Naive thymus-derived CD4-positive, alpha-beta T cell (primary cell): ENCODE data around the gene YES1. TPM values are rescaled to one million over a fixed set of nuclear protein-coding genes. Genes with fewer than 3 reads are reported as not detected.

ENCODE experiments used
- ATAC-seq: fragments of 150-1000 bp; cut with Tn5 transposase; 2 replicates; pipeline ENCODE4 v1.10.0; 2021; ENCODE audit warnings: mild to moderate bottlenecking, moderate library complexity
- CTCF ChIA-PET: fragments of 350-600 bp; sonication (Branson Sonifier 250); formaldehyde crosslinking; loops from one replicate; lab custom pipeline; 2021; ENCODE audit warnings: antibody characterized with exemption; lab: Charles Lee
- POLR2A ChIA-PET: fragments of 350-600 bp; sonication (Branson Sonifier 250); formaldehyde crosslinking; loops from one replicate; lab custom pipeline; 2021; ENCODE audit warnings: antibody characterized with exemption, inconsistent platforms; lab: Charles Lee
- DNase-seq, 9 donors: peaks; one replicate each; pipeline versions ENCODE4 v3.0.0 to v3.0.0-alpha.2; 2020 to 2022; ENCODE audit warnings: mixed read lengths in 1 of 9
- H3K27ac ChIP-seq: one replicate; pipeline ENCODE4 v1.7.0; 2013; ENCODE audit warnings: mild to moderate bottlenecking, low read depth, low read length, moderate library complexity
- H3K27me3 ChIP-seq, 2 donors: one replicate each; pipeline ENCODE4 v1.7.0; 2013; ENCODE audit warnings: low read length in 2 of 2, mild to moderate bottlenecking in 2 of 2, moderate library complexity in 2 of 2; ENCODE audit not compliant: control insufficient read depth in 2 of 2, insufficient read depth in 2 of 2
- H3K36me3 ChIP-seq, 3 experiments: 1 replicate in 2 of 3; 2 replicates in 1 of 3; pipeline ENCODE4 v1.7.0; 2013; ENCODE audit warnings: low read length in 3 of 3, mild to moderate bottlenecking in 3 of 3, moderate library complexity in 1 of 3; ENCODE audit not compliant: insufficient read depth in 3 of 3, control insufficient read depth in 2 of 3
- H3K4me1 ChIP-seq, 2 donors: one replicate each; pipeline ENCODE4 v1.7.0; 2013; ENCODE audit warnings: low read length in 2 of 2, mild to moderate bottlenecking in 2 of 2, moderate library complexity in 1 of 2; ENCODE audit not compliant: control insufficient read depth in 2 of 2, insufficient read depth in 2 of 2
- H3K4me3 ChIP-seq: 2 replicates; pipeline ENCODE4 v1.7.0; 2013; ENCODE audit warnings: mild to moderate bottlenecking, low read length
- H3K9me3 ChIP-seq, 3 experiments: 1 replicate in 2 of 3; 2 replicates in 1 of 3; pipeline ENCODE4 v1.7.0; 2013; ENCODE audit warnings: low read length in 3 of 3; ENCODE audit not compliant: control insufficient read depth in 2 of 3
- H3K27ac Mint-ChIP-seq, 9 donors: one replicate each; pipeline ENCODE4 v1.8.0; 2020 to 2022; ENCODE audit warnings: mixed read lengths in 9 of 9, mild to moderate bottlenecking in 8 of 9, moderate library complexity in 5 of 9, inconsistent platforms in 2 of 9
- H3K27me3 Mint-ChIP-seq, 5 donors: one replicate each; pipeline ENCODE4 v1.8.0; 2021 to 2022; ENCODE audit warnings: mixed read lengths in 5 of 5, mild to moderate bottlenecking in 1 of 5
- H3K36me3 Mint-ChIP-seq, 5 donors: one replicate each; pipeline ENCODE4 v1.8.0; 2020 to 2022; ENCODE audit warnings: mixed read lengths in 5 of 5, mild to moderate bottlenecking in 3 of 5, inconsistent platforms in 1 of 5
- H3K4me1 Mint-ChIP-seq, 7 donors: one replicate each; pipeline ENCODE4 v1.8.0; 2020 to 2022; ENCODE audit warnings: mixed read lengths in 7 of 7, mild to moderate bottlenecking in 3 of 7, inconsistent platforms in 1 of 7
- H3K4me3 Mint-ChIP-seq, 10 donors: one replicate each; pipeline ENCODE4 v1.8.0; 2020 to 2022; ENCODE audit warnings: mild to moderate bottlenecking in 10 of 10, mixed read lengths in 10 of 10, moderate library complexity in 6 of 10, inconsistent platforms in 2 of 10
- H3K9me3 Mint-ChIP-seq, 11 donors: one replicate each; pipeline ENCODE4 v1.8.0; 2020 to 2022; ENCODE audit warnings: mixed read lengths in 11 of 11, mild to moderate bottlenecking in 4 of 11, inconsistent platforms in 1 of 11, moderate library complexity in 1 of 11
- intact Hi-C, 2 donors: fragments of 100-400 bp; cut with micrococcal nuclease; formaldehyde crosslinking; loops; one replicate each; pipeline ENCODE4 v1.15.1; 2023
- polyA plus RNA-seq, 2 donors: library from polyadenylated mRNA; unstranded; fragments of 300-500 nt; fragmentation: Illumina TruSeq; gene quantifications; one replicate each; pipeline ENCODE4 v1.2.3, GENCODE V29; 2021
- total RNA-seq, 6 experiments: library from RNA in 5 of 6; stranded (reverse) in 5 of 6; gene quantifications; 1 replicate in 5 of 6; 2 replicates in 1 of 6; pipeline ENCODE4 v1.2.3 and lab custom pipeline; 2021 to 2026

YES1 gene
- total and polyA plus RNA-seq, 7 experiments from 2014 or later: 0.66 to 15.8 (median 14.7) TPM

DNA sequence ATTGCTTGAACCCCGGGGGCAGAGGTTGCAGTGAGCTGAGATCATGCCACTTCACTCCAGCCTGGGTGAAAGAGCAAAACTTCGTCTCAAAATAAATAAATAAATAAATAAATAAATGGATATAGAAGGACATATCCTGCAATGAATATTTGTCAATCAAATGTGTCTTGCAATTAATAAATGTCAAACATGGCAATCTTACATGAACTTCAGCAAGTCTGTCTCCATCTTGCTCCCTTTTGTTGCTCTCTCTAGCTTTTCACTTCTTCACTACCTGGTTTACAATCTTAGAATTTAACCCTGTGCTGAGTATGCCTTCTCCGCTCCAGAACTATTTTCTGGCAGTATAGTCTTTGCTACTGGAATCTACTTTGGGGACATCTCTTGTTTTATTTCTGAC is 3.3 kb upstream of the YES1 start:
- no peak overlapping the region for H3K27ac ChIP-seq
- H3K36me3 Mint-ChIP-seq: no peaks in the 10 kb centered on the region
- H3K27ac Mint-ChIP-seq: peak overlapping the region in 2 of 9 donors; percentile 25 to 66
- H3K9me3 Mint-ChIP-seq: peaks cover 0 to 2% (median 0%) of the 10 kb centered on the region in 11 donors
- H3K4me3 ChIP-seq: no peak overlapping the region
- DNase-seq: no peak
- no peak for ATAC-seq
- peaks cover 15 to 21% of the 10 kb centered on the region in 2 donors for H3K4me1 ChIP-seq
- ChIA-PET CTCF (interaction anchor here (3.7 kb wide), 1 partner anchor 15 kb away, joined by 25 read pairs; no protein-coding TSS in a partner anchor), POLR2A (interaction anchor here (1.1 to 1.2 kb wide), 2 partner anchors 10 to 16 kb away, joined by 3 to 7 read pairs; no protein-coding TSS in a partner anchor)
- H3K36me3 ChIP-seq: peaks cover 0 to 9% (median 0%) of the 10 kb centered on the region in 3 experiments
- no peaks in the 10 kb centered on the region for H3K27me3 ChIP-seq
- H3K27me3 Mint-ChIP-seq: peaks cover 0 to 11% (median 0%) of the 10 kb centered on the region in 5 donors
- intact Hi-C loops: loop anchor here in 1 of 2 donors (10.0 kb wide), 1 partner anchor 1829 kb away; no protein-coding TSS in a partner anchor
- peak overlapping the region in 1 of 10 donors; percentile 9 for H3K4me3 Mint-ChIP-seq
- H3K4me1 Mint-ChIP-seq: peaks cover 20 to 52% (median 46%) of the 10 kb centered on the region in 7 donors
- H3K9me3 ChIP-seq: no peaks in the 10 kb centered on the region

DNA sequence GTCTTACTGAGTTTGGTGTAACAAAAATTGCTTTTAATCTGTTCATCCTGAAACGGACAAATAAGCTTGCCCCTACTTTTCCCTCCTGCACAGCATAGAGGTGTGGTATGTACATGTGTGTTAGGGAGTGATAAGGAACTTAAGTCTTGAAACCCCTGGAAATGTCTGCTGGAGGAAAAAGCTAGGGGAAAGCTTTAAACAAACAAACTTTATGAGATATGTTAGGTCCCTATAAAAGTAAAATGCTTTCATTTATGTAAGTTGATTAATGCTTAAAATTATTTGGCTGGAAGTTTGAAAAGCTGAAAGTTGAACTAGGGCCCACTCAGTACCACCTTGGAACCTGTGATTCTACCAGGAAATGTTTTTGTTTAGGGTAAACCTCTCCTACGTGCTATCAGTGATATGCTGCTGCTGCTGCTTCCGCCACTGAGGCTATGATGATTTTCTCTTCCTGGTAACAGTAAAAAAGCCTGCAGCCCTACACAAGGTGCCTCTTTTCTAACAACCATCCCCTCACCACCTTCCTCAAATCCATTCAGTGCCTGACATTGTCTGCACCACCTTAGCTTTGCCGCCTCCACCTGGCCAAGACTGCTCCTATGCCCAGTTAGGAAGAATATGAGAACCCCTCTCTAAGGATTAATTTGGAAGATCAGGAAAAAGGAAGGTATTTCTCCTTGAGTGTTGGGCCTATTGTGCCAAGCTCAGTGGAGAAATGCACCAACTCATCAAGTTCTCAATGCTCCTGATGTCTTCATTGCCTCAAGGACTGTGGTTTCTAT is 2.5 kb upstream of the YES1 start:
- Mint-ChIP-seq H3K4me1 (peaks cover 27 to 59% (median 54%) of the 10 kb centered on the region in 7 donors), H3K4me3 (peak overlapping the region in 8 of 10 donors; percentile 10 to 64 (median 50)), H3K27ac (peak overlapping the region in 7 of 9 donors; percentile 3 to 63 (median 48)), H3K9me3 (peaks cover 0 to 2% (median 0%) of the 10 kb centered on the region in 11 donors), H3K27me3 (peaks cover 0 to 11% (median 0%) of the 10 kb centered on the region in 5 donors), H3K36me3 (no peaks in the 10 kb centered on the region)
- intact Hi-C loops: loop anchor here (5.0 to 10.0 kb wide), 3 partner anchors 547 to 1843 kb away; partner anchors contain the start of genes SMCHD1 (in 1 of the 2) and THOC1 (in 1 of the 2)
- POLR2A ChIA-PET: interaction anchor here (1.1 to 2.5 kb wide), 5 partner anchors 10 to 16 kb away, joined by 3 to 11 read pairs (median 7); no protein-coding TSS in a partner anchor
- CTCF ChIA-PET: interaction anchor here (1.5 to 3.7 kb wide), 4 partner anchors 16 to 75 kb away, joined by 4 to 25 read pairs (median 7); no protein-coding TSS in a partner anchor
- Histone ChIP-seq H3K36me3 (peaks cover 0 to 9% (median 0%) of the 10 kb centered on the region in 3 experiments), H3K4me3 (no peak overlapping the region), H3K27ac (no peak overlapping the region), H3K9me3 (no peaks in the 10 kb centered on the region), H3K4me1 (peaks cover 22 to 27% of the 10 kb centered on the region in 2 donors), H3K27me3 (no peaks in the 10 kb centered on the region)
- ATAC-seq (no peak), DNase-seq (peak in 1 of 9 donors; percentile 14)

GRCh38 chr18:813172-814071 is 1.4 kb upstream of the YES1 start:
- ATAC-seq: peak; percentile 39
- H3K4me1 Mint-ChIP-seq: peaks cover 35 to 69% (median 63%) of the 10 kb centered on the region in 7 donors
- peak overlapping the region; percentile 94 to 100 (median 98) for H3K27ac Mint-ChIP-seq
- H3K9me3 Mint-ChIP-seq: peaks cover 0 to 2% (median 0%) of the 10 kb centered on the region in 11 donors
- CTCF ChIA-PET: interaction anchor here (1.5 to 3.7 kb wide), 4 partner anchors 17 to 74 kb away, joined by 4 to 25 read pairs (median 7); no protein-coding TSS in a partner anchor
- no peaks in the 10 kb centered on the region for H3K27me3 ChIP-seq
- peaks cover 26 to 30% of the 10 kb centered on the region in 2 donors for H3K4me1 ChIP-seq
- peak overlapping the region; percentile 90 to 98 (median 95) for H3K4me3 Mint-ChIP-seq
- H3K9me3 ChIP-seq: no peaks in the 10 kb centered on the region
- DNase-seq: peak in 6 of 9 donors; percentile 61 to 73 (median 70)
- peak overlapping the region; percentile 94 for H3K27ac ChIP-seq
- intact Hi-C loops: loop anchor here (1.0 to 10.0 kb wide), 9 partner anchors 17 to 1844 kb away; partner anchors contain the start of genes CLUL1 (in 1 of the 2), SMCHD1 (in 1 of the 2), THOC1 (in 1 of the 2) and USP14 (in 1 of the 2)
- H3K36me3 Mint-ChIP-seq: peaks cover 0 to 3% (median 0%) of the 10 kb centered on the region in 5 donors
- H3K27me3 Mint-ChIP-seq: peaks cover 0 to 10% (median 0%) of the 10 kb centered on the region in 5 donors
- peak overlapping the region; percentile 60 for H3K4me3 ChIP-seq
- peaks cover 0 to 9% (median 0%) of the 10 kb centered on the region in 3 experiments for H3K36me3 ChIP-seq
- POLR2A ChIA-PET: interaction anchor here (0.5 to 4.3 kb wide), 10 partner anchors 8 to 1734 kb away, joined by 3 to 76 read pairs (median 6); partner anchors contain the start of gene ENOSF1

- peaks cover 31 to 36% of the 10 kb centered on the region in 2 donors for H3K4me1 ChIP-seq
- peaks cover 36 to 78% (median 71%) of the 10 kb centered on the region in 7 donors for H3K4me1 Mint-ChIP-seq
- no peaks in the 10 kb centered on the region for H3K9me3 ChIP-seq
- peaks cover 0 to 6% (median 0%) of the 10 kb centered on the region in 5 donors for H3K27me3 Mint-ChIP-seq
- H3K36me3 ChIP-seq: peaks cover 0 to 9% (median 0%) of the 10 kb centered on the region in 3 experiments
- POLR2A ChIA-PET: interaction anchor here (0.6 to 4.3 kb wide), 10 partner anchors 9 to 1738 kb away, joined by 3 to 76 read pairs (median 6); partner anchors contain the start of gene ENOSF1
- H3K27me3 ChIP-seq: no peaks in the 10 kb centered on the region
- peak overlapping the region; percentile 90 to 98 (median 95) for H3K4me3 Mint-ChIP-seq
- peaks cover 0 to 4% (median 0%) of the 10 kb centered on the region in 5 donors for H3K36me3 Mint-ChIP-seq
- H3K9me3 Mint-ChIP-seq: peaks cover 0 to 2% (median 0%) of the 10 kb centered on the region in 11 donors
- ATAC-seq: peak; percentile 81
- peak overlapping the region; percentile 60 for H3K4me3 ChIP-seq
- DNase-seq: peak; percentile 70 to 86 (median 84)
- intact Hi-C loops: loop anchor here (1.0 to 10.0 kb wide), 14 partner anchors 8 to 1845 kb away; partner anchors contain the start of genes ENOSF1 (in 2 of the 2), THOC1 (in 2 of the 2), USP14 (in 2 of the 2) and CLUL1 (in 1 of the 2)
- CTCF ChIA-PET: interaction anchor here (1.5 to 3.7 kb wide), 4 partner anchors 18 to 73 kb away, joined by 4 to 25 read pairs (median 7); no protein-coding TSS in a partner anchor
- peak overlapping the region; percentile 94 for H3K27ac ChIP-seq
- peak overlapping the region; percentile 94 to 100 (median 98) for H3K27ac Mint-ChIP-seq
These were observed 532 bp upstream of the YES1 start for GRCh38 chr18:812376-813171.
